ENCODE data around the gene POU2F3.

The POU2F3 gene

DNA sequence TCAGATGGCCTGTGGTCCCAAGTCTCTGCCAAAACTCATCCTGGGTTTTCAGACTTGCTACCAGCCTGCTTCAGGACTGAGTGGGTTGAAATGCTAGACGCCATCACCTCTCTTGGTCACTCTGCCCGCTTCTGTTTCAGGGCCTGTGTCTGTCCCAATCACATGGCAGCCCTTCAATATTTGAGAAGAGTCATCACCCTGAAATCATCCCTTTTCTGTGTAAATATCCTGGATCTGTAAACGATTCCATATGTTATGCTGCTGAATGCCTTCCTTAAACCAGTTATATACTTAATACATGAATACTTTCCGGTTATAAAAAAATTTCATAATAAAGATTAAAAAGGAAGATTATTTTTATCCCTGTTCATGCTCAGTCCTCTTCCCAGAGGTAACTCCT lies 45.3 kb downstream of the POU2F3 start:
- DNase-seq (ENCODE audit: low read depth), result no peak

DNA sequence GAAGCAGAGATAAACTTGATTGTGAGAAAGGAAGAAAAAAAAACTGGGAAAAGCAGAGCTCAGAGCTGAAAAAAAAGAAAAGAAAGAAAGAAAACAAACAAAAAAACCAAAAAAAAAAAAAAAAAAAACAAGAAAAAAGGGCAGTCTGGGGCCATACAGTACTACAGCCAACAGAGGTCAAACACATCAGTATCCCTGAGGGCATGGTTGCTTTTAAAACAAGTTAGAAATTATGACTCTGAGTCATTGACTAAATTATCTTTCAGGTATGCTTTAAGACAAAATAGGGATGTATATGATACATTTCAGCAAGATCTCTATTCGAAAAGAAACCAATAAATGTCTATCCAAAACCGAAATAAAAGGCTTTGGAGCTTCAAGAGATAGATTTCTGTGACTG lies 48.1 kb downstream of the POU2F3 start:
- DNase-seq (ENCODE audit: low read depth), result no peak

DNA sequence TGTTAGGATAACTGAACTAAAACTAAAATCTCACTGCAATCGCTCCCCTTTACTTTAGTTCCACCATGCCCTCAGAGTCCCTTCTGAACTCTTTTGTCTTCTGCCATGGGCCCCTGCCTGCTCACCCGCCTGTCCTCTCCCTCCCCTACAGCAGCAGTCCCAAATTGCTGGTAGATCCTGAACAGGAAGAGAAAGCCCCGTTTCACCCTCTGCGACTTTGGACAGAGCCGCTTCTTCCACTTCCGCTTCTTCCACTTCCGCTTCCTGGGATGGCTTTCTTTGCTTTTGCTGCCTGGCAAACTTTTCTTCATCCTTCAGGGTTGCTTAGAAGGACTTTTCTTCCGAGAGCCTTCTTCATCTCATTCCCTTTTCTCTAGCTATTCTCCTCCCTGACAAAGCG lies 49.5 kb downstream of the POU2F3 start:
- no peak for DNase-seq (ENCODE audit: low read depth)

DNA sequence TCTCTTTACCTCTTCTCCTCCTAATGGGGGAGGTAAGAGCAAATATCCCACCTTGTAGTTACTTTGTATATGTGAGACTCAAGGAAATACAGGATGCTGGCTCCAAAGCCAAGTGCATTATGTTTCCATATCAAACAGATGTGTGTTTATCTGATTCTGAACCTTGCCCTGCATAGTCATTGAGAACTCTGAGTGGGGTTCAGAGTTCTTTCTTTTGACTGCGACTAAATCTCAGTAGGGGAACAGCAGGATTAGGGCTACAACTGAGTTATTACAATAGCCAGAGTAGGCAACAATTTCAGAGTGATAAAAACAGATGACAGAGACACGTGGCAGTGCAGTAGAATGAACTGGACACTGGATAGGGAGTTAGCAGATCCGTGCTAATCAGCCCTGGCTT lies 51.0 kb downstream of the POU2F3 start:
- DNase-seq (ENCODE audit: low read depth), result no peak

DNA sequence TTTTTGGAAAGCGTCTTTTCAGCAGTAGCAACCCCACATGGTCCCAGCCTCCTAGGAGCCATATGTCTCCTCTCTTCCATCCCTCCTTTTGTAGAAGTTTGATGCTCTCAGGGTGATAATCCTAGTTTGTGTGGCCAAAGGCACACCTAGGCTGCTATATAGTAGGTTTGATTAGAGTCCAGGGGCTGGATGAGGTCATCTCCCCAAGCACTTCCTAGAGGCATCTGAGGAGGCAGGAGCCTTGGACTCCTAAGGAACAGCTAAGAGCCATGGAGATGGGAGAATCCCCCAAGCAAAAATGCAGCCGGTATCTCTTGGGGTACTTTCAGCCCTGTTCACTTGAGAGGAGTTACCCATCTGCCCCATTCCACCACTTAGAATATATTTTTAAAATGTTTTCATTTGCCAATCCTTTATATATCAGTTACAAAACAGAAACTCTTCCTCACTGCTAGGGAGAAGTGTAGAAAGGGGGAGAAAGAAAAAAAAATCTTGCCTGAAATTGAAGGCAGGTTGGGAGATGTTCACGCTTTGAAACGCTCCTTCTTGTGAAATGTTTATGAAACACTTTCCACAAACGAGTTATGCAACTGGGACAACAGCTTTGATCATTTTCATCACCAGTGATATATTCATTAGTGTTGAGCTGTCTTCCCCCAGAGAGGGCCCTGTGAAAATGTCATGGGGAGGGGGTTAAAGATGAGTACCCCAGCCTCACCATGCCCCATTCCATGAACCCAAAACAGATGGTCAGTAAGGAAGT lies 53.3 kb downstream of the POU2F3 start:
- DNase-seq (ENCODE audit: low read depth), result no peak

DNA sequence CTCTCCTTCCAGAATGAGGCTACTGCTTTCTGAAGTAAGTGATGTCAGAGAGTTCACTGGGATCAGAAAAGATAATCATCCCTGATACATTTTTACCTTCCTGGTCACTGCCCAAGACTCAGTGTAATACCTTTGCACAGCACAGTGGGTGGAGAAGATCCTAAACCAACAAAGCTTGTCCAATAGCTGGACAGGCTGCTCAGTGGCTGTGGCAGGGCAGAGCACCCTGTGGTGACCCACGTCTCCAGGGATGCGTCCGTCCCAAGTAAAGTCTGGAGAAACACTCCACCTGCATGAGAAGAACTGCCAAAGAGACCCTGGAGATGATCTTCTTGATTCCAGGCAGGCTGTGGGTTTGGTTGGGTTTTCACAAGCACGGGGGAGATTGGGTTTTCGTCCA lies 54.2 kb downstream of the POU2F3 start:
- DNase-seq (ENCODE audit: low read depth), result no peak

DNA sequence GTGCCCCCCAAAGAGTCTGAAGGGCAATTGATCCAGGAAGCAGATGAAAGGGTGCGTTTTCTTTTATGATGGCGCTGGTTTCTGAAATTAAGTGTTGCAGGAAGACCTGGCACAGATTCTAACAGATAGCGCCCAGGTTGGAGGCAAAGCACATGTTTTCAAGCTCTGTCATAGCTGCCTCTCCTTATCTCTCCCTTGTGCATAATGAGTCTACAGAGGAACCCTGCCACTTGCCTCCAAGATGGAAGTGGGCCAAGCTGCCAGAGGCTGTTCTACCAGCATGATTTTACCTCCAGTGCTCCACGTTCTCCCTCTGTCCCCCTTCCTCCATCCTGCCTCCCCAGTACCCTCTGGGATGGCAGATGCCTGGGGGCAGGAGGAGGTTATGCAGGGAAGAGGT lies 55.2 kb downstream of the POU2F3 start:
- no peak for DNase-seq (ENCODE audit: low read depth)

DNA sequence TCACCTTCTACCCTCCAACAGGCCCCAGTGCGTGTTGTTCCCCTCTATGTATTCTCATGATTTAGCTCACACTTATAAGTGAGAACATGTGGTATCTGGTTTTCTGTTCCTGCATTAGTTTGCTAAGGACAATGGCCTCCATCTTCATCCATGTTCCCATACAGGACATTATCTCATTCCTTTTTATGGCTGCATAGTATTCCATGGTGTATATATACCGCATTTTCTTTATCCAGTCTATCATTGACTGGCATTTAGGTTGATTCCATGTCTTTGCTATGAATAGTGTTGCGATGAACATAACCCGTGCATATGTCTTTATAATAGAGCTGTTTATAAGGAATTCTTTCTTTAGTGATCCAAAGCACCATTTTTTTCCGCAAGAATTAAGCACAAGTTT lies 56.6 kb downstream of the POU2F3 start:
- DNase-seq (ENCODE audit: low read depth), result no peak

DNA sequence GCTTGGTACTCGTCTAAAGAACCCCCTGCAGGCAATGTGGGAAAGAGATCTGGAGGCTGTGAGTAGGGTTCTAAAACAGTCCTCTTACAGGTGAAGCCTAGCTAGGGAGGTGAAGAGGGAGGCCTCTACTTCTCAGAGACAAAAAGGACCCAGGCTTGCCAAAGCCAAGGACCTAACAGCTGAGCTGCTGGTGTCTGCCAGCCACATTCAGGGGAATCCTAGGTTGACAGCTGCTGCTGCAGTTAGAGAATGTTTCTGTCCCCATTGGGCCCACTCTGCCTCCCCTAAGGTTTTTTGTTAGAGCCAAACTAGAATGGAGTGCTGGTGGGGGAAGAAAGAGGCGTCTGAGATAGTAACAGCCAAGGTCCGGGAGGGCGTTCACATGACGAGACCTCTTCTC lies 58.5 kb downstream of the POU2F3 start:
- no peak for DNase-seq (ENCODE audit: low read depth)

DNA sequence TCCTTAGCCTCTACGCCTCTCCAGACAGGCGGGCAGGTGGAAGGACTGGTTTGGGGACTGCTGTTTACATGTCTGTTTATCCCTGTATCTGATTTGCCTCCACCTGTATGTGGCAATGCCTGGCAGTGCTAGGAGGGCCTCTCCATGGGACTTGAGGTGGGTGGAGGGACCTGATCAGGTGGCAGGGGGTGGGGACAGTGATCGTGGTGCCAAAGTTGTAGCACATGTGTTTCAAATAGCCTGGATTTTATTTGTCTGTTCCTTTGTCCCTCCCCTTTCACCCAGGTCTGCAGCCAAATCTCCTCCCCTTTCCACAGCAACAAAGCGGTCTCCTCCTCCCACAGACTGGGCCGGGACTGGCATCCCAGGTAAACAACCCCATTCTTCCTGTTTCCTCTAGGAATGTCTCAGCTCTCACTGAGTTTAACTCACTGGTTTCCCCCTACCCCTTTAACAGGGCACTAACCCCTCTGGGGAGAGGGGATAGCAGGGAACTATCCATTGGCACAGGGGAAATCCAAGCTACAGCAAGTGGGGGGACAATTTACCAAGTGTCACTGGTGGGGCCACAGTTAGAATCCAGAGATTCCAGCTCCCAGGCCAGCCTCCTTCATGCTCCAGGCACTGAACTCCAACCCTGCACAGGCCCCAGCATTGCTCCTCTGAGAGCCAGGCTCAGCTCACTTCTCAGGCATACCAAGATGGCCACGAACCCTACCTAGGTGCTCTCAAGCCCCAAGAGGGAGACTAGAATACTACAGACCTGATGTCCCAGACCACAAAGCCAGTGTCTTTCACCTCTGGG lies 62.3 kb downstream of the POU2F3 start:
- DNase-seq (ENCODE audit: low read depth), result no peak

DNA sequence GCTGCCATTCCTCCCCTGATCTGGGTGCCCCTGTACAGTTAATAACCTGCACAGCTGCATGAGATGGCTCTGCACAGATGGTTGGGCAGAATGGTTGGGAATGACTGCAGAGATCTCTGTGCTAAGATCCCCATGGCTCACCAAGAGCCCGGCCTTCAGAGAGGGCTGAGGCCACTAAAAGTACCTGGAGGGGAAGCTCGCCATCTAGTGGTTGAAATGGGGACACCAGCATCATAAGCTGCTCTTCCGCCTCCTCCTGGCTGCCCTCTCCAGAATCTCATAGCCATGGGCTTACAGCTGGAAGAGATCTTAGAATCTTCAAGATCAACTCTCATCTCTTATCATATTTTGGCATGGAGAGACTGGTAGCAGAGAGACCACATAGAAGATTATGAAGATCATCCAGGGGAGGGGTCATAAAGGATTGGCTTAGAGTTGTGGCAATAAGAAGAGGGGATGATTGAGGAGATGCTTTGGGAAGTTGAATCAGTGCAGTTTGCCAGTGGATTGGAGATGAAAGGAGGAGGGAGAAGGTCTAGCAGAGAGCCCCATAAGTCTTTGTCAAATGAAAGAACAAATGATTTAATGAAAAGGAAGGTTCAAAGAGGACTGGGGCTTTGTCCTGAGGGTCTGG lies 63.2 kb downstream of the POU2F3 start:
- peak; percentile 56 for DNase-seq (ENCODE audit: low read depth)

DNA sequence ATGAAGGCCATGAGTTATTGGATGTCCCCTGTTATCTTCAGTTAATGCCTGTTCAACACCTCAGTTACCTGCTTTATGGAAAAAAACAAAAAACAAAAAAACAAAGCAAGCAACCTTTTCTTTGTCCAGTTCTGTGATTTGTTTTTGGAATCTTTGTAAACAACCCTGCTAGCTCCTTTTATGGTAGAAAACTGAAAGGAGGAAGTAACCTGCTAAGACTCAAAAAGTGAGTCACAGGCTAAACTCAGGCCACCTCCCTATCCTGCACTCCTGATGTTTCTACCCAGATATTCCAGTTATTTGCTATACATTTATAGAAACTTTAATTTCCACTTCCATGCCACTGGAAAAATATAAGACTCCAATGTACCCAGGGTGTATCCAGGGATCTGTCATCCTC lies 64.6 kb downstream of the POU2F3 start:
- no peak for DNase-seq (ENCODE audit: low read depth)

DNA sequence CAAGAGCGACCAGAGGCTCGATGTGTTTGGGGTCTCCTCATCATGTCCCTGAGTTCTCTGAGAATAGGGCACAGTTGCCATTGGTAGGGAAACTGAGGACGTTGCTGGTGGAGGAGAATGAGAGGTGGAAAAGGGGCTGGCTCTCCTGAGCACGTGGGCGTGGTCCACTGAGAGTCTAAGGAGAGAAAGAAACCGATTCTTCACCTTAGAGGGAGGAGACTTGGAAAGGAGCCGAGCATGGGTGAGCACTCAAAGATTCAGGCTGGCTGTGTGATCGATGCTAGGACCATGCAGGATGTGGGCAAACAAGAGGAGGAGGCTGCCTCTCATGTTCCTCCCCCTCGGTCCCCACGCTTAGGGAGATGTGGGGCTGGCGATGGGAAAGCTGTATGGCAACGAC lies 65.3 kb downstream of the POU2F3 start:
- DNase-seq (ENCODE audit: low read depth), result no peak

DNA sequence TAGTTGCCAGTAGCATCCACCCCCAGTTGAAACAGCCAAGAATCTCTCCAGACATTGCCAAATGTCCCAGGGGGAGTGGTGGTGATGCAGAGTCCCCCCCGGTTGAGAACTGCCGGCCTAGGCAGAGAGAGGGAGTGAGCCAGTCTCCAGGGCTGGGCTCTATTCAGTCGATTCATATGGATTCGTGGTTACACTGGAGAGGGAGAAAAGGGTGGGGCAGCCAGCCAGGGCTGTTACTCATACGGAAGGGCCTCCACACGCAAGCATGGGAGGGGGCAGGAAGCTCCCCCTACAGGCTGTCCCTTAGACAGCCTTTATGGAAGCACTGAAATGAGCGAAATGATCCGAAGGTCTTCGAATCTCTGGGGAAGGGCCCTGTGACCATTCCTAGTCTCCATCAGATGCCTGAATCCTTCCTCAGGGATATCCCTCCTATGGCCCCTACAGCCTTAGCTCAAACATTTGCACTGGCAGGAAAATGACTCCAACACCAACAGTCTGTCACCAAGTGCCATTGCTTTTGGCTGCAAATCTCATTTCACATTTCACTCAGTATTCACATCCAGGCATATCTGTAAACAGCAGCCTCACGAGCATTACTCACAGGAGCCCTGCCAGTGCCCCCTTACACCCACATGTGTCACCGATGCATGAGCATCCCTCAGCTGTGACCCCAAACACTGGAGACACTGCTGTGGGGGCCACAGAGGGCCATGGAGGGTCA lies 66.7 kb downstream of the POU2F3 start:
- peak; percentile 92 for DNase-seq (ENCODE audit: low read depth)

DNA sequence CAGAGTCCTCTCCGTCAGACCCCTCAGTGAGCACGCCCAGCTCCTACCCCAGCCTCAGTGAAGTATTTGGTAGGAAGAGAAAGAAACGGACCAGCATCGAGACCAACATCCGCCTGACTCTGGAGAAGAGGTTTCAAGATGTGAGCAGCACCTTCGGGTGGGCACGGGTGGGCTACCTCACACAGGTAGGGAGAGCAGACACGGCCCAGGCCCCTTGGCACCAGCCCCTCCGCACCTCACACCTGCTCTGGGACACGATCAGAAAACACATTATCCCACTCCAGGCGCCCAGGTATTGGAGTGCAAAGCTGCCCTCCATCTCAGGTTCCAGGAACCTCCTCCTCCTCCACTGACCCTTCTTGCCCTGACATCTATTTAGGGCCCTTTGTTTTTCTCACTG lies 67.5 kb downstream of the POU2F3 start:
- no peak for DNase-seq (ENCODE audit: low read depth)

DNA sequence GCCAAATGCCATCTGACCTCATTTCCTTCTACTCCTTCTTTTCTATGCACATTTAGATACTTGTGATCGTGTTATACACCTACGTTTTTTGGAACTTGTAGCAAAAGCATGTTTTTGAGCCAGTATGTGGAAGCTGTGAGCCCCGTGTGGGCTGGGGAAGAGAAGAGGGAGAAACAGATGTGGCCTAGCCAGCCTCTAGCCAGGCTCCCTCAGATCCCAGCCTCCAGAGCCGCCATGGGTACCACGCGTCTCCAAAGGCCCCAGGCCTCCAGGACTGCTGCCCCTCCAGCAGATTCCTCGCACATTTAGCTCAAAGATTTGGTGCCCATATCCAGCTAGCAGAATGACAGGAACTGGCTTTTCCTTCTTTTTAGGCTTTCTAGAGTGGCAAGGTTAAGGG lies 68.1 kb downstream of the POU2F3 start:
- no peak for DNase-seq (ENCODE audit: low read depth)

DNA sequence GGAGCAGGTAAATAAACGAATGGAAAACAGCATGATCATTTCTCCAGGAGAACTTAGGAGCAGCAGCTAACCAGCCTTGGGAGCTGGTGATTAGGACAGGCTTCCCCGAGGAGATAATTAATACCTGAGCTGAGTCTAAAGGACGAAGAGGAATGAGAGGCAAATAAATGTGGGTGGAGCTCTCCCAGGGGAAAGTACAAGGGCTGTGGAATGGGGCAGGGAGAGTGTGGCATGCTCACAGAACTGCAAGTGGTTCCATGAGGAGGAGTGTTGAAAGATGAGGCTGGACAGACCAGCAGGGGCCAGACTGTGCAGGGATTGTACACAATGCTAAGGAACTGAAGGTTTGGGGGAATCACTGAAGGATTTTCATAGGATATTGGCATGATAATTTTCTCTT lies 70.9 kb downstream of the POU2F3 start:
- no peak for DNase-seq (ENCODE audit: low read depth)

DNA sequence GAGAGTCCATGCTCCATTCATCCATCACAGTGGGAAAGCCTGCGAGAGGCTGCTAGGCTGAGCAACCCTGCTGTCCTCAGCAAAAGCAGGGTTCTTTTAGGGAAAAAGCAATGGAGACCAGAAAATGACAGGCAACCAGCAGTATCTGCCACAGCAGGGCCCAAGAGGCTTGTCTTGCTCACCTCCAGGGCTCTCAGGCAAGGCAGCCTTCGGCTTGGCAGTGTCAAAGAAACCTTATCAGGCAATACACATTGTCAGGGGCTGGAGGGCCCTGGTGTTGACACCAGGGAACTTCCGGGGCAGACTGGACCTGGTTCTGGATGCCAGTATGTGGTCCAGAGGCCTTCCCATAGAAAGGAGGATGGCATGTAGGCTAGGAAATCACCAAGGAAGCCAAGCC lies 74.9 kb downstream of the POU2F3 start:
- DNase-seq (ENCODE audit: low read depth), result no peak

DNA sequence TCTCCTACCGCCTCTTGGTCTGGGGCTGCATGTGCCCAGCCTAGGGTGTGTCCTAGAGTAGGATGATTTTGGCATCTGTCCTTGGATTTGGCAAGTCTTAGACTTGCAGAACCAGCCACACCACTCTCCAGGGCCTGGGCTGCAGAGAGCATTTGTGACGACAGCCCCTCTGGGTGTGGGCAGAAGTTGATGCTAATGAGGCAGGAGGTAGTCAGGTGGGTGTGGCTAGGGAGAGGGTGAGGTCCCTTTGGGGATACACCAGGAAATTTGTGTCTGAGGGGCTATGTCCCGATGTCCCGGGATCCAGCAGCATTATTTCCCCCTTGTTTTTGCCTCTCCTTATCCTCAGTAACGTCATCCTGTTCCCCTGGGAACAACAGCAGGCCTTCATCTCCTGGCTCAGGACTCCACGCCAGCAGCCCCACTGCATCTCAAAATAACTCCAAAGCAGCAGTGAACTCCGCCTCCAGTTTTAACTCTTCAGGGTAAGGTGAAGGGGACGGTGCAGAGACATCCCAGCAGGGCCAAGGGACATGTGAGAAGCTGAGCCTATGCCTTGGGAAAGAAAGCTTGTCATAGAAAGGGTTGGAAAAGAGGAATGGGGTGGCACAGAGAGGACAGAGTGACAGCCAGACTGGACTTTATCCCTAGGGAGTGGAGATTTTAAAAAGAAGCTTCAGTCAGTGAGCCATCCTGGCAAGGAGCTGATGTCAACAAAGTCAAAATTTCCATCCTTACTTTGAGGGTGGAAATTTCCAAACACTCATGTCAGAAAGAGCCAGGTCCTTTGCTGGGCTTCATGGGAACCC lies 77.1 kb downstream of the POU2F3 start:
- DNase-seq (ENCODE audit: low read depth), result no peak

DNA sequence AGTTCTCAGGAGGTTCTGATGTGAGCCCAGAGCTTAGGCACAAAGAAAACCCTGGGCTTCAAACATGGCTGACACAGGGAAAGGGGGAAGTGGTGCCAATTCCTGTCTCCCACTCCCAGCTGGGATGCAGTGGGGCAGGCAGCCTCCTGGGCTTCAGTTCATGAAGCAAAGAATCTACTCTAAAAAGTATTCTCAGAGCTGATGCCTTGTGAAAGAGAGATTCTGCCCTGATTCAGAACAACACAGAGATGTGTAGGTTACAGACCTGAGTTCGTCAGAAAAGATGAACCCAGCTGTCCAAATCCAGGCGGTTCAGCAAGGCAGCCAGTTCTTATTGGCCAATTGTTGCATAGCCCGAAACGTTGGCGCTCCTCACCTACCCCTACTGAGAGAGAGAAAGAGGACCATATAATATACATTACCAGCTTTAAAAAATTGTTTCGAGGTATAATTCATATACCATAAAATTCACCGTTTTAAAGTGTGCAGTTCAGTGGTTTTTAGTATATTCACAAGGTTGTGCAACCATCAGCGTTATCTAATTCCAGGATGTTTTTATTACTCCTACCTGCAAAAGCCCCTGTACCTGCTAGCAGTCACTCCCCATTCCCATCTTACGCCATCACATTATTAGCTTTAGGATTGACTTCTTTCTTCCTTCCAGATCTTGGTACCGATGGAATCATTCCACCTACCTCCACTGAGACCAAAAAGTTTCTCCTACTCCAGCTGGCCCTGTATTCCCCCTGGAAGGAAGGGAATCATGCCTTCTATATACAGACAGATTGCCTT lies 77.9 kb downstream of the POU2F3 start:
- DNase-seq (ENCODE audit: low read depth), result no peak

DNA sequence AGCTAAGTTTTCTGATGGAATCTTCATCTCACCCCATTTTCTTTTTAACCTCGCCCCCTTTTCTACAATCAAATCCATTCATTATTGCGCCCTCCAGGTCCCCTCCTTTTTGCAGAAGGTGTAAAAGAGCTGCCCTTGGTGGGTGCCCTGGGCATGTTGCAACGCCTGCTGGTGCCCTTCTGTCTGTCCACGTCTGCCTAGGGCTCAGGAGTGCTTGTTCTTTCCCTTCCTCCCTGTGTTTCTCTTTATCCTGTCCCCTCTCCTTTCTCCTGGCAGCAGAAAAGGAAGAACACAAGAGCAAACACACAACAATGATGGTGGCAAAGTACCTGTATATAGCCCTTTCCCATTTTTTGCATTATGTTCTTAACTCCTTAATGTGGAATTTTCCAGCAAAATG lies 79.0 kb downstream of the POU2F3 start:
- DNase-seq (ENCODE audit: low read depth), result no peak

Data from stromal cell of bone marrow (primary cell).